K562 (cell line): Measurements from ENCODE around the gene MAP1A. TPM values are rescaled to one million over a fixed set of nuclear protein-coding genes. Genes with fewer than 3 reads are reported as not detected.

Experiments
- CHCHD3 ChIP-seq: fragments of 250-450 bp; sonication (Bioruptor Pico); IDR thresholded peaks from 2 replicates; pipeline ENCODE4 v2.1.2; 2022; ENCODE audit warnings: mild to moderate bottlenecking
- CREB1 ChIP-seq, 2 experiments: sonication (generic) in 1 of 2; formaldehyde crosslinking in 1 of 2; IDR thresholded peaks; 2 replicates each; pipeline versions ENCODE4 v1.6.1 to v1.8.0; 2012 to 2022; ENCODE audit warnings: inconsistent platforms in 1 of 2, mild to moderate bottlenecking in 1 of 2, missing genetic modification reagents in 1 of 2, moderate library complexity in 1 of 2
- CXXC5 ChIP-seq: fragments of 250-450 bp; sonication (Bioruptor Pico); IDR thresholded peaks from 2 replicates; pipeline ENCODE4 v1.8.0; 2022; ENCODE audit warnings: inconsistent platforms, mild to moderate bottlenecking, moderate library complexity
- HNRNPK ChIP-seq: fragments of 200-400 bp; formaldehyde crosslinking; IDR thresholded peaks from one replicate; pipeline ENCODE4 v1.6.1; 2018; ENCODE audit warnings: mild to moderate bottlenecking, low read depth, low read length; ENCODE audit not compliant: poor library complexity, severe bottlenecking
- KLF10 ChIP-seq: fragments of 250-450 bp; sonication (Bioruptor Pico); IDR thresholded peaks from 2 replicates; pipeline ENCODE4 v1.6.1; 2021; ENCODE audit warnings: matching md5 sums
- MAZ ChIP-seq, 2 experiments: fragments of 450-650 bp in 1 of 2; sonication (generic) in 1 of 2; formaldehyde crosslinking; IDR thresholded peaks in 1 of 2; conservative IDR thresholded peaks in 1 of 2; 2 replicates each; pipeline versions ENCODE4 v1.4.0 to v1.5.0; 2020; ENCODE audit warnings: mild to moderate bottlenecking in 1 of 2, missing genetic modification reagents in 1 of 2
- POLR2A ChIP-seq: fragments of 450-650 bp; conservative IDR thresholded peaks from 2 replicates; pipeline ENCODE4 v1.6.1; 2016
- POLR2B ChIP-seq: fragments of 450-650 bp; IDR thresholded peaks from 2 replicates; pipeline ENCODE4 v1.6.1; 2018; ENCODE audit warnings: low read depth; ENCODE audit not compliant: partially characterized antibody
- RBM22 ChIP-seq: fragments of 200-400 bp; formaldehyde crosslinking; IDR thresholded peaks from 2 replicates; pipeline ENCODE4 v1.6.1; 2018; ENCODE audit warnings: low read length, low read depth; ENCODE audit not compliant: poor library complexity, severe bottlenecking
- TOE1 ChIP-seq, 2 experiments: fragments of 450-650 bp in 1 of 2; sonication (generic) in 1 of 2; formaldehyde crosslinking in 1 of 2; IDR thresholded peaks; 2 replicates each; pipeline versions ENCODE4 v1.7.1 to v1.8.0; 2016 to 2022; ENCODE audit warnings: borderline replicate concordance in 2 of 2, mild to moderate bottlenecking in 2 of 2, antibody characterized with exemption in 1 of 2, inconsistent platforms in 1 of 2, low read depth in 1 of 2, missing genetic modification reagents in 1 of 2, moderate library complexity in 1 of 2
- XRCC3 ChIP-seq: fragments of 450-650 bp; IDR thresholded peaks from 2 replicates; pipeline ENCODE4 v1.6.1; 2017; ENCODE audit warnings: mild to moderate bottlenecking, moderate library complexity
- ZBTB8A ChIP-seq: fragments of 450-650 bp; IDR thresholded peaks from 2 replicates; pipeline ENCODE4 v1.6.1; 2018; ENCODE audit warnings: mild to moderate bottlenecking, moderate library complexity; ENCODE audit not compliant: partially characterized antibody
- ZFPM2 ChIP-seq: fragments of 250-450 bp; sonication (Bioruptor Pico); IDR thresholded peaks from 2 replicates; pipeline ENCODE4 v1.5.1; 2022; ENCODE audit warnings: mild to moderate bottlenecking
- ZNF212 ChIP-seq: fragments of 450-650 bp; formaldehyde crosslinking; IDR thresholded peaks from 2 replicates; pipeline ENCODE4 v1.4.0; 2020; ENCODE audit warnings: mild to moderate bottlenecking
- ZNF551 ChIP-seq: fragments of 250-450 bp; sonication (Bioruptor Pico); IDR thresholded peaks from 2 replicates; pipeline ENCODE4 v1.5.0; 2021; ENCODE audit warnings: mild to moderate bottlenecking, moderate library complexity
- polyA plus RNA-seq, 8 experiments: library from polyadenylated mRNA; depleted of rRNA in 4 of 8; stranded (reverse) in 5 of 8; unstranded in 3 of 8; fragments of >200 nt; fragmentation: Nextera tagmentation in 2 of 8; fragmentation: Illumina TruSeq in 1 of 8; extraction: Ambion mirVana in 2 of 8; extraction: Trizol in 1 of 8; gene quantifications; 2 replicates each; pipeline versions ENCODE4 v1.2.1 to v1.2.3, GENCODE V29; 2011 to 2014; ENCODE audit warnings: inconsistent platforms in 1 of 8, missing spikeins in 1 of 8
- total RNA-seq, 7 experiments: library from RNA; depleted of rRNA in 6 of 7; stranded (reverse); fragments of >200 nt in 6 of 7; fragmentation: Illumina TruSeq in 2 of 7; extraction: Trizol in 2 of 7; gene quantifications; 2 replicates each; pipeline versions ENCODE4 v1.2.1 to v1.2.3, GENCODE V29; 2011 to 2021; ENCODE audit warnings: low replicate concordance in 1 of 7
- TF ChIP-seq, protein P1 (sequence below), 2 experiments: fragments of 450-650 bp; IDR thresholded peaks; 2 replicates each; pipeline ENCODE4 v1.6.1; 2016
- TF ChIP-seq, protein P2 (sequence below): sonication (generic); formaldehyde crosslinking; IDR thresholded peaks from 2 replicates; pipeline ENCODE4 v1.8.1; 2023; ENCODE audit warnings: mild to moderate bottlenecking, missing genetic modification reagents
- TF ChIP-seq, protein P3 (sequence below): fragments of 250-450 bp; sonication (Bioruptor Pico); IDR thresholded peaks from 2 replicates; pipeline ENCODE4 v1.5.1; 2021; ENCODE audit warnings: mild to moderate bottlenecking

The MAP1A gene
- total and polyA plus RNA-seq, 9 of the 15 experiments (the other 6 are each of a cell fraction or from before 2014, with no cell fraction given) = 2.0 to 20.3 (median 7.3) TPM

DNA sequence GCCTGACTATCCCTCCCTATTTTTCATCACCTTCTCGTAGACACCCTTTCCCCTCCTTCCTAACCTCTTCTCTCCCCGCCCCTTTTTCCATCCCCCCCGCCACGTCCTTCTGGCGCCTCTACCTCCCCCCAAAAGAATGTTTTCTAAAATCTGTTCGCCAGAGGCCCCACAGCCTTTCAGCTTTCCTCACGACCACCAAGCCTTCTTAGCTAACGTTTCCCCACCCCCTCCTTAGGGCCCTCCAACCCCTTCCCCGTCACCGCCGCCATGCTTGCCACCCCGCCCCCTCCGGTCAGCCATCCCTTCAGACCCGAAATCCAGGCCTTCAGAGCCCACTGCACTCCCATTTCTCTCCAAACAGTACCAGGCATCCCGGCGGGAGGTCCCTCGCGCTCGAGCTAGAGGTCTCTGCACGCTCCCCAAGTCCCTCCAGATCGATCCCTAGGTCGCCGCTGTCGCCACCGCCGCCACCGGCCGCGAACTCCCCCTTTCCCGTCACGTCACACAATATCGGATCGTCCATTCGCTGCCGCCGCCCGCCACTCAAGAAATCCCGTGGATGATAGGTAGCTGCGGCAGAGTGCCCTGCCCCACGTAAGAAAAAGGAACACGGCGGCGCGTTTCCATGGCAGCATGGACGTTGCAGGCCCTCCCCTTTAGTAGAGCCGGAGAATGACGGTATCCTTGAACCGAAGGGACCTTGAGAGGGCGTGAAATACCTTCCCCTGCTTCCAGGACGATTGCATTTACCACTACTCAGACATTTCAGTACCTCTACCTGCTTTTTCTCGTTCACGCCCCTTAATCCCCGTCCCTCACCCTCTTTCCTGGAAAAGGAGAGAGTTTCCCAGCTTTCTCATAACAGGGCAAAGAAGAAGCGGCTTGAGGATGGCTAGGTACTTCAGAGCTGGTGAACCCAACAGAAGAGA lies 24.5 kb upstream of the MAP1A start, which contains the start of gene TP53BP1 (continued):
- TF ChIP-seq TOE1 (IDR thresholded peaks at IDR 0.05; ENCODE audit: borderline replicate concordance) = no peak
- TF ChIP-seq TOE1 (CRISPR knock-in tag; IDR thresholded peaks at IDR 0.05; ENCODE audit: borderline replicate concordance, low read depth) = no peak
- TF ChIP-seq, protein P1, sequence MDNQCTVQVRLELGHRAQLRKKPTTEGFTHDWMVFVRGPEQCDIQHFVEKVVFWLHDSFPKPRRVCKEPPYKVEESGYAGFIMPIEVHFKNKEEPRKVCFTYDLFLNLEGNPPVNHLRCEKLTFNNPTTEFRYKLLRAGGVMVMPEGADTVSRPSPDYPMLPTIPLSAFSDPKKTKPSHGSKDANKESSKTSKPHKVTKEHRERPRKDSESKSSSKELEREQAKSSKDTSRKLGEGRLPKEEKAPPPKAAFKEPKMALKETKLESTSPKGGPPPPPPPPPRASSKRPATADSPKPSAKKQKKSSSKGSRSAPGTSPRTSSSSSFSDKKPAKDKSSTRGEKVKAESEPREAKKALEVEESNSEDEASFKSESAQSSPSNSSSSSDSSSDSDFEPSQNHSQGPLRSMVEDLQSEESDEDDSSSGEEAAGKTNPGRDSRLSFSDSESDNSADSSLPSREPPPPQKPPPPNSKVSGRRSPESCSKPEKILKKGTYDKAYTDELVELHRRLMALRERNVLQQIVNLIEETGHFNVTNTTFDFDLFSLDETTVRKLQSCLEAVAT (IDR thresholded peaks at IDR 0.05) = no peak; a peak in 1 of 4 replicates
- TF ChIP-seq MAZ (CRISPR knock-in tag; conservative IDR thresholded peaks at IDR 0.05 in 1 of 2, IDR thresholded peaks at IDR 0.05 in 1 of 2) = peak in 1 of 2 experiments; percentile 38; a peak in 2 of 4 replicates
- no peak for TF ChIP-seq XRCC3
- peak; percentile 90 for TF ChIP-seq CREB1 (IDR thresholded peaks at IDR 0.05)
- TF ChIP-seq CREB1 (CRISPR knock-in tag; IDR thresholded peaks at IDR 0.05) = peak; percentile 95
- TF ChIP-seq CXXC5 = peak; percentile 96
- TF ChIP-seq ZBTB8A = no peak
- no peak for TF ChIP-seq RBM22
- TF ChIP-seq CHCHD3 (CRISPR knock-in tag) = no peak
- no peak for TF ChIP-seq KLF10
- no peak for TF ChIP-seq ZNF551
- no peak for TF ChIP-seq ZFPM2 (CRISPR knock-in tag)
- no peak for TF ChIP-seq HNRNPK
- TF ChIP-seq POLR2A = peak; percentile 74
- TF ChIP-seq, protein P2, sequence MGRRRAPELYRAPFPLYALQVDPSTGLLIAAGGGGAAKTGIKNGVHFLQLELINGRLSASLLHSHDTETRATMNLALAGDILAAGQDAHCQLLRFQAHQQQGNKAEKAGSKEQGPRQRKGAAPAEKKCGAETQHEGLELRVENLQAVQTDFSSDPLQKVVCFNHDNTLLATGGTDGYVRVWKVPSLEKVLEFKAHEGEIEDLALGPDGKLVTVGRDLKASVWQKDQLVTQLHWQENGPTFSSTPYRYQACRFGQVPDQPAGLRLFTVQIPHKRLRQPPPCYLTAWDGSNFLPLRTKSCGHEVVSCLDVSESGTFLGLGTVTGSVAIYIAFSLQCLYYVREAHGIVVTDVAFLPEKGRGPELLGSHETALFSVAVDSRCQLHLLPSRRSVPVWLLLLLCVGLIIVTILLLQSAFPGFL (CRISPR knock-in tag) = no peak
- TF ChIP-seq, protein P3, sequence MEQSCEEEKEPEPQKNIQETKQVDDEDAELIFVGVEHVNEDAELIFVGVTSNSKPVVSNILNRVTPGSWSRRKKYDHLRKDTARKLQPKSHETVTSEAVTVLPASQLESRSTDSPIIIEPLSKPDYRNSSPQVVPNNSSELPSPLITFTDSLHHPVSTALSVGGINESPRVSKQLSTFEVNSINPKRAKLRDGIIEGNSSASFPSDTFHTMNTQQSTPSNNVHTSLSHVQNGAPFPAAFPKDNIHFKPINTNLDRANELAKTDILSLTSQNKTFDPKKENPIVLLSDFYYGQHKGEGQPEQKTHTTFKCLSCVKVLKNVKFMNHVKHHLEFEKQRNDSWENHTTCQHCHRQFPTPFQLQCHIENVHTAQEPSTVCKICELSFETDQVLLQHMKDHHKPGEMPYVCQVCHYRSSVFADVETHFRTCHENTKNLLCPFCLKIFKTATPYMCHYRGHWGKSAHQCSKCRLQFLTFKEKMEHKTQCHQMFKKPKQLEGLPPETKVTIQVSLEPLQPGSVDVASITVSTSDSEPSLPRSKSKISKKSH (CRISPR knock-in tag) = no peak
- no peak for TF ChIP-seq ZNF212
- TF ChIP-seq POLR2B = peak; percentile 68
